SK-N-SH (cell line): ENCODE results near the gene U2AF1L4. TPM values are rescaled to one million over a fixed set of nuclear protein-coding genes. Genes with fewer than 3 reads are reported as not detected.

Experiments used
- CTCF ChIA-PET: fragments of 300-600, 350-600 bp; formaldehyde crosslinking; extraction: SDS; loops from one replicate; lab custom pipeline; 2021; lab: Yijun Ruan, JAX
- POLR2A ChIA-PET: fragments of 350-600 bp; sonication (Branson Sonifier 250); formaldehyde crosslinking; extraction: SDS; loops from one replicate; lab custom pipeline; 2020; ENCODE audit warnings: antibody characterized with exemption, inconsistent platforms; lab: Yijun Ruan, JAX
- DNase-seq: peaks from one replicate; pipeline ENCODE4 v3.0.0; 2012
- H2AFZ ChIP-seq: fragments of 200-600 bp; sonication (generic); 2 replicates; pipeline ENCODE4 v1.8.1; 2016; ENCODE audit warnings: antibody characterized with exemption, mild to moderate bottlenecking, low read depth
- H3F3A ChIP-seq: fragments of 200-600 bp; sonication (generic); replicated peaks from 2 replicates; pipeline ENCODE3; 2016; ENCODE audit warnings: antibody characterized with exemption, mild to moderate bottlenecking; ENCODE audit not compliant: insufficient read depth
- H3K27ac ChIP-seq, 2 experiments: fragments of 200-500 bp in 1 of 2; fragments of 200-600 bp in 1 of 2; sonication (Bioruptor generic) in 1 of 2; sonication (generic), shearing (Covaris generic) in 1 of 2; 2 replicates each; pipeline versions ENCODE4 v1.5.1 to v1.6.1; 2014 to 2016; ENCODE audit warnings: low read depth in 2 of 2, inconsistent platforms in 1 of 2, low read length in 1 of 2, mild to moderate bottlenecking in 1 of 2, mixed read lengths in 1 of 2
- H3K27me3 ChIP-seq: fragments of 200-600 bp; sonication (generic), shearing (Covaris generic); 2 replicates; pipeline ENCODE4 v1.6.1; 2016; ENCODE audit warnings: mixed run types; ENCODE audit not compliant: insufficient read depth
- H3K36me3 ChIP-seq, 2 experiments: fragments of 200-500 bp in 1 of 2; fragments of 200-600 bp in 1 of 2; sonication (Bioruptor generic) in 1 of 2; sonication (generic) in 1 of 2; replicated peaks in 1 of 2; 2 replicates each; pipeline versions ENCODE3 to v1.5.1; 2014 to 2016; ENCODE audit warnings: low read length in 1 of 2, mild to moderate bottlenecking in 1 of 2; ENCODE audit not compliant: insufficient read depth in 2 of 2, control insufficient read depth in 1 of 2
- H3K4me1 ChIP-seq, 2 experiments: fragments of 200-500 bp in 1 of 2; fragments of 200-600 bp in 1 of 2; sonication (Bioruptor generic) in 1 of 2; sonication (generic), shearing (Covaris generic) in 1 of 2; 2 replicates each; pipeline versions ENCODE4 v1.5.1 to v1.6.1; 2014 to 2016; ENCODE audit warnings: low read depth in 1 of 2, low read length in 1 of 2, mixed run types in 1 of 2; ENCODE audit not compliant: insufficient read depth in 2 of 2, control insufficient read depth in 1 of 2
- H3K4me2 ChIP-seq: fragments of 200-600 bp; sonication (generic), shearing (Covaris generic); 2 replicates; pipeline ENCODE4 v1.6.1; 2017; ENCODE audit warnings: mixed run types
- H3K4me3 ChIP-seq, 2 experiments: fragments of 200-500 bp in 1 of 2; fragments of 200-600 bp in 1 of 2; sonication (Bioruptor generic) in 1 of 2; sonication (generic), shearing (Covaris generic) in 1 of 2; 2 replicates each; pipeline versions ENCODE4 v1.5.1 to v1.8.1; 2014 to 2016; ENCODE audit warnings: low read depth in 2 of 2, inconsistent platforms in 1 of 2, low read length in 1 of 2, mild to moderate bottlenecking in 1 of 2, mixed read lengths in 1 of 2, moderate library complexity in 1 of 2
- H3K79me2 ChIP-seq: fragments of 200-600 bp; sonication (generic); 2 replicates; pipeline ENCODE4 v1.8.1; 2017; ENCODE audit warnings: mild to moderate bottlenecking; ENCODE audit not compliant: insufficient read depth
- H3K9ac ChIP-seq: fragments of 200-600 bp; sonication (generic); 2 replicates; pipeline ENCODE4 v1.6.1; 2017; ENCODE audit warnings: mixed run types
- H3K9me2 ChIP-seq: fragments of 200-600 bp; sonication (generic); 2 replicates; pipeline ENCODE4 v1.6.1; 2017; ENCODE audit warnings: mixed run types
- H3K9me3 ChIP-seq: fragments of 200-600 bp; sonication (generic); 2 replicates; pipeline ENCODE4 v1.6.1; 2017; ENCODE audit warnings: mixed run types, mild to moderate bottlenecking, moderate library complexity
- H4K20me1 ChIP-seq: fragments of 200-600 bp; sonication (generic); 2 replicates; pipeline ENCODE4 v1.6.1; 2017; ENCODE audit warnings: mild to moderate bottlenecking, mixed run types; ENCODE audit not compliant: insufficient read depth
- CHD2 ChIP-seq: fragments of 150-350 bp; IDR thresholded peaks from 2 replicates; pipeline ENCODE4 v1.6.1; 2018; ENCODE audit warnings: low read length; ENCODE audit not compliant: partially characterized antibody
- EZH2phosphoT487 ChIP-seq: fragments of 200-600 bp; sonication (generic); IDR thresholded peaks from 2 replicates; pipeline ENCODE4 v1.6.1; 2017; ENCODE audit warnings: low read depth, mixed run types, mild to moderate bottlenecking, antibody characterized with exemption, moderate library complexity, borderline replicate concordance
- FOXJ3 ChIP-seq: sonication (generic); formaldehyde crosslinking; IDR thresholded peaks from 2 replicates; pipeline ENCODE4 v1.5.1; 2020; ENCODE audit warnings: mild to moderate bottlenecking, missing genetic modification reagents
- MEF2A ChIP-seq: IDR thresholded peaks from 2 replicates; pipeline ENCODE4 v1.4.0; 2012; ENCODE audit warnings: low read depth, borderline replicate concordance
- NFIC ChIP-seq: IDR thresholded peaks from 2 replicates; pipeline ENCODE4 v1.4.0; 2012; ENCODE audit warnings: borderline replicate concordance
- NRF1 ChIP-seq: IDR thresholded peaks from 2 replicates; pipeline ENCODE4 v1.6.1; 2012; ENCODE audit warnings: low read depth, mild to moderate bottlenecking, low read length
- WGBS: methylation state at CpG from one replicate; pipeline ENCODE4 v1.1.6; 2017; ENCODE audit warnings: low lambda C conversion rate; 5-methylcytosine and 5-hydroxymethylcytosine counted together
- polyA plus RNA-seq, 3 experiments: library from polyadenylated mRNA; depleted of rRNA; stranded (reverse); fragments of >200 nt; gene quantifications; 2 replicates each; pipeline ENCODE4 v1.2.3, GENCODE V29; 2012
- TF ChIP-seq, protein P1 (sequence below): IDR thresholded peaks from 2 replicates; pipeline ENCODE4; 2012
- TF ChIP-seq, protein P2 (sequence below): IDR thresholded peaks from 2 replicates; pipeline ENCODE4 v1.4.0; 2012; ENCODE audit warnings: low read depth, borderline replicate concordance
- TF ChIP-seq, protein P3 (sequence below): IDR thresholded peaks from 2 replicates; pipeline ENCODE4 v1.4.0; 2012; ENCODE audit warnings: low read depth, borderline replicate concordance

The U2AF1L4 gene
- polyA plus RNA-seq, 1 of the 3 experiments (the other 2 are of a cell fraction): 25.9 TPM

DNA sequence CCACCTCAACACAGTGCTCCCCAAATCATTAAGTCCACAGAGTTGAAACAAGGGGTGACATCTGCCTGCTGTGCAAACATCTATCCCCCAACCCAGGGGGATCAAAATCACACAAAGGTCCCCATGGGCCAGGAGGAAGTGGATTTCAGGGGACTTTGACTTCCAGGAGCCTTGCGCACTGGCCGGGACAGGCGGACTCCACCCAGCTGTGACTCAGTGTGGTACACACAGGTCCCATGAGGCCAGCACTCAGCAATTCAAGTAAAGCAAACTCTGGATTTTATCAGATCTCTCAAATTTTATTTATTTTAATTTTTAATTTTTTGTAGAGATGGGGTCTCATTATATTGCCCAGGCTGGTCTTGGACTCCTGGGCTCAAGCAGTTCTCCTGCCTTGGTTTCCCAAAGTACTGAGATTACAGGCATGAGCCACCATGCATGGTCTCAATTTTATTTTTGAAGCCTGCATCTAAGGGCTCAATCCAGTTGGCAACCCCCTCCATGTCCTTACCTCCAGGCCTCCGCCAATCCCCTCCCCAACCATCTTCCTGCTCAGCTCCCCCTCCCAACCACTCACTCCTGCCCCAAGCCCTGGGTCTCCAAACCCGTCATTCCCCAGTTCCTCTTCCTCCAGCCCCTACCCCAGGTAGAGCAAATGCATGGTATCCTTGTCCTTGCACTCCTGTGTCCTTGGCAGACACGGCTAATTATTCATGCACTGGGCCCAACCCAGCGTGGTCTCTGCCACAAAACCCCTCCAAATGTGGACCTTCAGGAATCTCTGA lies 48.4 kb upstream of the U2AF1L4 start:
- no peaks in the 10 kb centered on the region for H4K20me1 ChIP-seq
- H3K36me3 ChIP-seq: no peaks in the 10 kb centered on the region
- H3K9me3 ChIP-seq: no peaks in the 10 kb centered on the region
- TF ChIP-seq NRF1 (no peak), CHD2 (no peak), FOXJ3 (CRISPR knock-in tag) (no peak), NFIC (no peak)
- H3K27ac ChIP-seq: no peak overlapping the region
- ChIA-PET CTCF (no interaction called here), POLR2A (no interaction called here)
- WGBS: 76% methylated on average over 7 of the region's 7 CpGs
- no peak overlapping the region for H2AFZ ChIP-seq
- H3K4me2 ChIP-seq: no peak overlapping the region
- no peaks in the 10 kb centered on the region for H3K9me2 ChIP-seq
- no peak for DNase-seq
- H3K79me2 ChIP-seq: no peaks in the 10 kb centered on the region
- H3F3A ChIP-seq: no peaks in the 10 kb centered on the region
- no peaks in the 10 kb centered on the region for H3K4me1 ChIP-seq
- H3K9ac ChIP-seq: no peak overlapping the region
- H3K27me3 ChIP-seq: no peaks in the 10 kb centered on the region
- no peak overlapping the region for H3K4me3 ChIP-seq

DNA sequence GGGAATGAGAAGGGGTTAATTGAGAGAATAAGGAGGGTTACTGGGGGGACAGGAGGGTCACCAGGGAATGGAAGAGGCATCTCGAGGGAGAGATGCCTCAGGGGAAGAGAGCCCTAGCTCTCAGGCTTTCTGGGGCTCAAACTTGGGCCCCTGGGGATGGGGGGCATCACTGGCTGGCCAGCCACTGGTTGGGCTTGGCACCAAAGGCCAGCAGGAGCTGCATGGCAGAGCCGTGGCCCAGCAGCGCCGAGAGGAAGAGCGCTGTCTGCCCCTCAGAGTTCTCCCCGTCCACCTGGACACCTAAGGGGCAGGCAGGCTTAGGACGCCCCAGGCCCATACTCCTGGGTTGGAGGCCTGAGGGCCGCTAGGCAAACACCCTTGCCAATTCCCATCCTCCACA lies 47.7 kb upstream of the U2AF1L4 start:
- no peaks in the 10 kb centered on the region for H3K9me2 ChIP-seq
- no peak overlapping the region for H2AFZ ChIP-seq
- no peak overlapping the region for H3K4me3 ChIP-seq
- no peaks in the 10 kb centered on the region for H3K4me1 ChIP-seq
- H4K20me1 ChIP-seq: no peaks in the 10 kb centered on the region
- H3K4me2 ChIP-seq: no peak overlapping the region
- H3K27ac ChIP-seq: no peak overlapping the region
- no peak for DNase-seq
- no peaks in the 10 kb centered on the region for H3K27me3 ChIP-seq
- ChIA-PET POLR2A (no interaction called here), CTCF (no interaction called here)
- TF ChIP-seq, protein P1, sequence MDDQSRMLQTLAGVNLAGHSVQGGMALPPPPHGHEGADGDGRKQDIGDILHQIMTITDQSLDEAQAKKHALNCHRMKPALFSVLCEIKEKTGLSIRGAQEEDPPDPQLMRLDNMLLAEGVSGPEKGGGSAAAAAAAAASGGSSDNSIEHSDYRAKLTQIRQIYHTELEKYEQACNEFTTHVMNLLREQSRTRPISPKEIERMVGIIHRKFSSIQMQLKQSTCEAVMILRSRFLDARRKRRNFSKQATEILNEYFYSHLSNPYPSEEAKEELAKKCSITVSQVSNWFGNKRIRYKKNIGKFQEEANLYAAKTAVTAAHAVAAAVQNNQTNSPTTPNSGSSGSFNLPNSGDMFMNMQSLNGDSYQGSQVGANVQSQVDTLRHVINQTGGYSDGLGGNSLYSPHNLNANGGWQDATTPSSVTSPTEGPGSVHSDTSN: no peak
- TF ChIP-seq EZH2phosphoT487: no peak
- no peak for TF ChIP-seq MEF2A
- TF ChIP-seq, protein P2, sequence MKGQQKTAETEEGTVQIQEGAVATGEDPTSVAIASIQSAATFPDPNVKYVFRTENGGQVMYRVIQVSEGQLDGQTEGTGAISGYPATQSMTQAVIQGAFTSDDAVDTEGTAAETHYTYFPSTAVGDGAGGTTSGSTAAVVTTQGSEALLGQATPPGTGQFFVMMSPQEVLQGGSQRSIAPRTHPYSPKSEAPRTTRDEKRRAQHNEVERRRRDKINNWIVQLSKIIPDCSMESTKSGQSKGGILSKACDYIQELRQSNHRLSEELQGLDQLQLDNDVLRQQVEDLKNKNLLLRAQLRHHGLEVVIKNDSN: no peak
- TF ChIP-seq NFIC: no peak
- H3K36me3 ChIP-seq: no peaks in the 10 kb centered on the region
- H3F3A ChIP-seq: no peaks in the 10 kb centered on the region
- H3K9me3 ChIP-seq: no peaks in the 10 kb centered on the region
- H3K9ac ChIP-seq: no peak overlapping the region
- H3K79me2 ChIP-seq: no peaks in the 10 kb centered on the region
- 22% methylated on average over 2 of the region's 8 CpGs for WGBS

DNA sequence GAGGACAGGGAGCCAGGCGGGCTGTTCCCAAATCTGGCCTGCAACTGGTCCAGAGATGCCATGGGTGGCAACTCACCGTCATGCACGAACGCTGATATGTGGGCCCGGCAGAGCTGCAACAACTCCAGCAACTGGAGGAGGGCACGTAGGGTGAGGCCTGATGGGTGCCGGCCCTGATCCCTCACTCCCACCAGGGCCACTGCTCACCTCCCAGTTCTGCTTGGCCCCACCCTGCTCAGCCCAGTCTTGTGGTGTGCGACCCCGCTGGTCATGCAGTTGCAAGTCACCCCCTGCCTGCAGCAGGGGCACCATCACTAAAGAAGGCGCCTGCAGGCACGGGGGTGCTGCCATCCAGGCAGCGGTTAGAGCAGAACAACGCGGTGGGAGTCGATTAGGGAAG lies 47.1 kb upstream of the U2AF1L4 start:
- 92% methylated on average over 12 of the region's 15 CpGs for WGBS
- Histone ChIP-seq H3K36me3 (no peaks in the 10 kb centered on the region), H3K9me3 (no peaks in the 10 kb centered on the region), H3K79me2 (no peaks in the 10 kb centered on the region), H3F3A (no peaks in the 10 kb centered on the region), H3K4me3 (no peak overlapping the region), H3K4me2 (no peak overlapping the region), H4K20me1 (no peaks in the 10 kb centered on the region), H3K9me2 (no peaks in the 10 kb centered on the region), H3K27me3 (no peaks in the 10 kb centered on the region), H3K9ac (no peak overlapping the region), H3K4me1 (no peaks in the 10 kb centered on the region), H2AFZ (no peak overlapping the region), H3K27ac (no peak overlapping the region)
- TF ChIP-seq EZH2phosphoT487 (no peak), NRF1 (no peak)
- TF ChIP-seq, protein P3, sequence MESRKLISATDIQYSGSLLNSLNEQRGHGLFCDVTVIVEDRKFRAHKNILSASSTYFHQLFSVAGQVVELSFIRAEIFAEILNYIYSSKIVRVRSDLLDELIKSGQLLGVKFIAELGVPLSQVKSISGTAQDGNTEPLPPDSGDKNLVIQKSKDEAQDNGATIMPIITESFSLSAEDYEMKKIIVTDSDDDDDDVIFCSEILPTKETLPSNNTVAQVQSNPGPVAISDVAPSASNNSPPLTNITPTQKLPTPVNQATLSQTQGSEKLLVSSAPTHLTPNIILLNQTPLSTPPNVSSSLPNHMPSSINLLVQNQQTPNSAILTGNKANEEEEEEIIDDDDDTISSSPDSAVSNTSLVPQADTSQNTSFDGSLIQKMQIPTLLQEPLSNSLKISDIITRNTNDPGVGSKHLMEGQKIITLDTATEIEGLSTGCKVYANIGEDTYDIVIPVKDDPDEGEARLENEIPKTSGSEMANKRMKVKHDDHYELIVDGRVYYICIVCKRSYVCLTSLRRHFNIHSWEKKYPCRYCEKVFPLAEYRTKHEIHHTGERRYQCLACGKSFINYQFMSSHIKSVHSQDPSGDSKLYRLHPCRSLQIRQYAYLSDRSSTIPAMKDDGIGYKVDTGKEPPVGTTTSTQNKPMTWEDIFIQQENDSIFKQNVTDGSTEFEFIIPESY: no peak
- DNase-seq: no peak
- ChIA-PET POLR2A (no interaction called here), CTCF (no interaction called here)
